Measurements from ENCODE around the gene CDPF1. TPM values are rescaled to one million over a fixed set of nuclear protein-coding genes. Genes with fewer than 3 reads are reported as not detected.
"Not testable (repeated sequence)": the region's sequence is repeated elsewhere in the genome, so short reads cannot be mapped to it uniquely, and the experiment has no call there.

Gene CDPF1
- polyA plus RNA-seq, 1 donor (not counting 4 experiments of a cell fraction or from before 2014, with no cell fraction given) = 5.9 TPM

DNA sequence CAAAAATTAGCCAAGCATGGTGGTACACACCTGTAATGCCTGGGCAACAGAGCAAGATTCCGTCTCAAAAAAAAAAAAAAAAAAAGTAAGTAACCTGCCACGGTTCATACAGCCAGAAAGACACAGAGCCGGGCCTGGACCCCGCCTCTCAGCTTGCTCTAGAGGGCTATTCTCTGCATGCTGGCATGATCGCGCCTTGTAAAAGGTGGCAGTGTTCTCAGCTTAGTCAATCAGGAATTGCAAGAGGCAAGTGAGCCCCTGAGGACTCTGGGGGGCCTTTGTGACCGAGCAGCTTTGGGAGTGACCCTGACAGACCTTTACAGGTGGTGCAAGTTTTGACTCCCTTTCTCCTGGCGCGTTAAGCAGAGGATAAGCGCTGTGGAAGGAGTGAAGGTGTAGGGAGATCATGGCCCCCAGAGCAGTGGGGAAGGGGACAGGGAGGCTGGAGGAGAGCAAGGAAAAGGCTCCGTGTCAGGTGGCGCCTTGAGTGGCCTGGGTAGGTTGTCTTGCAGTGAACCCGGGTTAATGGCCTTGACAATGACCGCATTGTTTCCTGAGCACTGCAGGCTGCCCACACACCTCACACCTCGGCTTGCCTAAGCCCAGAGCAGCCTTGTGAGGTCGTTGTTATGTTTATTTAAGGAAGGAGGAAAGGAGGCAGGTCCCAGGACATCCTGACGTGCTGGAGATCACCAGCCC, 48.9 kb downstream of the CDPF1 start:
- FAIRE-seq = no peak

DNA sequence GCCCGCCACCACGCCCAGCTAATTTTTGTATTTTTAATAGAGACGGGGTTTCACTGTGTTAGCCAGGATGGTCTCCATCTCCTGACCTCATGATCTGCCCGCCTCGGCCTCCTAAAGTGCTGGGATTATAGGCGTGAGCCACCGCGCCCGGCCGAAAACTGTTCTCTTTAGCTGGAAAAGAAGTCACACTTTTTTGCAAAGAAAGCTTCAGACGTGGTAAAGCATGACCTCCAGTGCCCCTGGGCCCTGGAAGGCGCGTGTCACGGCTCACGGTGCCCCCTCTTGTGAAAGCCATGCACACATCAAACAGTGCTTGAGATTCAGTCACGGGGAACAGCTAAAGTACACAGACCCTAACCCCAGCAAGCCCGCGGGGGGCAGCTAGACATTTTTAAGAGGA, 51.3 kb downstream of the CDPF1 start:
- H3K36me3 ChIP-seq (ENCODE audit: control insufficient read depth in 2 of 2, extremely low read depth in 1 of 2, insufficient read depth in 2 of 2, low read length in 2 of 2) = not testable (repeated sequence)

More for the DNA sequence above, 48.9 kb downstream of the CDPF1 start:
- H2AFZ ChIP-seq (ENCODE audit: control insufficient read depth, low read length) = no peak overlapping the region
- H3K9me1 ChIP-seq (ENCODE audit: control insufficient read depth, extremely low read depth, insufficient read depth, low read length) = no peaks in the 10 kb centered on the region
- no peak overlapping the region for H3K4me2 ChIP-seq (ENCODE audit: control insufficient read depth, extremely low read depth, insufficient read depth, low read depth, low read length)
- H3K4me1 ChIP-seq (ENCODE audit: control insufficient read depth, extremely low read depth, insufficient read depth, low read length) = no peaks in the 10 kb centered on the region
- no peaks in the 10 kb centered on the region for H3K79me2 ChIP-seq (ENCODE audit: control insufficient read depth, insufficient read depth, low read length)
- TF ChIP-seq CTCF (optimal IDR thresholded peaks at IDR 0.05 in 1 of 3, IDR thresholded peaks at IDR 0.05 in 1 of 3, conservative IDR thresholded peaks at IDR 0.05 in 1 of 3; ENCODE audit: extremely low read depth in 1 of 3, insufficient read depth in 2 of 3, low read length in 3 of 3) = no peak
- TF ChIP-seq EZH2 (IDR thresholded peaks at IDR 0.05; ENCODE audit: low read length) = no peak
- no peak overlapping the region for H3K4me3 ChIP-seq (ENCODE audit: control insufficient read depth in 2 of 3, extremely low read depth in 1 of 3, insufficient read depth in 2 of 3, low read depth in 1 of 3, low read length in 3 of 3)
- H3K27me3 ChIP-seq (ENCODE audit: control insufficient read depth, extremely low read depth, insufficient read depth, low read length) = no peaks in the 10 kb centered on the region
- no peak overlapping the region for H3K9ac ChIP-seq (ENCODE audit: control insufficient read depth, extremely low read depth, insufficient read depth, low read length)
- no peaks in the 10 kb centered on the region for H4K20me1 ChIP-seq (ENCODE audit: control insufficient read depth, extremely low read depth, insufficient read depth, low read length)
- H3K9me3 ChIP-seq (ENCODE audit: control insufficient read depth, low read depth, low read length) = no peaks in the 10 kb centered on the region
- no peak overlapping the region for H3K27ac ChIP-seq (ENCODE audit: control insufficient read depth, insufficient read depth, low read length)
- peaks cover 2 to 5% of the 10 kb centered on the region in 2 experiments for H3K36me3 ChIP-seq (ENCODE audit: control insufficient read depth in 2 of 2, extremely low read depth in 1 of 2, insufficient read depth in 2 of 2, low read length in 2 of 2)
- dilution Hi-C loops (cut with MboI; ENCODE audit: extremely low pct_ligation_motif_present, low sequenced_read_pairs) = no loop called here
- DNase-seq (ENCODE audit: low read depth, low spot score) = no peak

DNA sequence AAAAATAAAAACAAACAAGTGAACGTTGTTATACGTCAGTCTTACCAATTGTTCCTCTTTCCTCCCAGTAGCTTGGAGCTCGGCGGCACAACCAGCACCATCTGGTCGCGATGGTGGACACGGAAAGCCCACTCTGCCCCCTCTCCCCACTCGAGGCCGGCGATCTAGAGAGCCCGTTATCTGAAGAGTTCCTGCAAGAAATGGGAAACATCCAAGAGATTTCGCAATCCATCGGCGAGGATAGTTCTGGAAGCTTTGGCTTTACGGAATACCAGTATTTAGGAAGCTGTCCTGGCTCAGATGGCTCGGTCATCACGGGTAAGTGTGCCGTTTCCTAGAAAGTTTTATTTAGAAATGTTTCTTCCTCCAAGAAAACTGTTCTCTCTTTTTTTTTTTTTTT, 51.8 kb downstream of the CDPF1 start:
- DNase-seq (ENCODE audit: low read depth, low spot score) (no peak), FAIRE-seq (no peak)
- Histone ChIP-seq H3K4me3 (ENCODE audit: control insufficient read depth in 2 of 3, extremely low read depth in 1 of 3, insufficient read depth in 2 of 3, low read depth in 1 of 3, low read length in 3 of 3) (no peak overlapping the region), H4K20me1 (ENCODE audit: control insufficient read depth, extremely low read depth, insufficient read depth, low read length) (no peaks in the 10 kb centered on the region), H3K4me2 (ENCODE audit: control insufficient read depth, extremely low read depth, insufficient read depth, low read depth, low read length) (no peak overlapping the region), H3K9me1 (ENCODE audit: control insufficient read depth, extremely low read depth, insufficient read depth, low read length) (no peaks in the 10 kb centered on the region), H3K4me1 (ENCODE audit: control insufficient read depth, extremely low read depth, insufficient read depth, low read length) (no peaks in the 10 kb centered on the region), H3K9ac (ENCODE audit: control insufficient read depth, extremely low read depth, insufficient read depth, low read length) (no peak overlapping the region), H3K27me3 (ENCODE audit: control insufficient read depth, extremely low read depth, insufficient read depth, low read length) (no peaks in the 10 kb centered on the region), H3K79me2 (ENCODE audit: control insufficient read depth, insufficient read depth, low read length) (no peaks in the 10 kb centered on the region), H2AFZ (ENCODE audit: control insufficient read depth, low read length) (no peak overlapping the region), H3K27ac (ENCODE audit: control insufficient read depth, insufficient read depth, low read length) (no peak overlapping the region), H3K9me3 (ENCODE audit: control insufficient read depth, low read depth, low read length) (no peaks in the 10 kb centered on the region), H3K36me3 (ENCODE audit: control insufficient read depth in 2 of 2, extremely low read depth in 1 of 2, insufficient read depth in 2 of 2, low read length in 2 of 2) (peaks cover 0 to under 1% of the 10 kb centered on the region in 2 experiments)
- TF ChIP-seq EZH2 (IDR thresholded peaks at IDR 0.05; ENCODE audit: low read length) = no peak
- no peak for TF ChIP-seq CTCF (optimal IDR thresholded peaks at IDR 0.05 in 1 of 3, IDR thresholded peaks at IDR 0.05 in 1 of 3, conservative IDR thresholded peaks at IDR 0.05 in 1 of 3; ENCODE audit: extremely low read depth in 1 of 3, insufficient read depth in 2 of 3, low read length in 3 of 3)
- dilution Hi-C loops (cut with MboI; ENCODE audit: extremely low pct_ligation_motif_present, low sequenced_read_pairs) = no loop called here

More for the DNA sequence above, 51.3 kb downstream of the CDPF1 start:
- H3K27ac ChIP-seq (ENCODE audit: control insufficient read depth, insufficient read depth, low read length); H4K20me1 ChIP-seq (ENCODE audit: control insufficient read depth, extremely low read depth, insufficient read depth, low read length); H2AFZ ChIP-seq (ENCODE audit: control insufficient read depth, low read length); dilution Hi-C loops (cut with MboI; ENCODE audit: extremely low pct_ligation_motif_present, low sequenced_read_pairs); H3K4me1 ChIP-seq (ENCODE audit: control insufficient read depth, extremely low read depth, insufficient read depth, low read length); H3K9me3 ChIP-seq (ENCODE audit: control insufficient read depth, low read depth, low read length); H3K4me3 ChIP-seq (ENCODE audit: control insufficient read depth in 2 of 3, extremely low read depth in 1 of 3, insufficient read depth in 2 of 3, low read depth in 1 of 3, low read length in 3 of 3); H3K9ac ChIP-seq (ENCODE audit: control insufficient read depth, extremely low read depth, insufficient read depth, low read length); DNase-seq (ENCODE audit: low read depth, low spot score); H3K4me2 ChIP-seq (ENCODE audit: control insufficient read depth, extremely low read depth, insufficient read depth, low read depth, low read length); H3K79me2 ChIP-seq (ENCODE audit: control insufficient read depth, insufficient read depth, low read length); FAIRE-seq; H3K9me1 ChIP-seq (ENCODE audit: control insufficient read depth, extremely low read depth, insufficient read depth, low read length); H3K27me3 ChIP-seq (ENCODE audit: control insufficient read depth, extremely low read depth, insufficient read depth, low read length): not testable (repeated sequence)

All from keratinocyte (primary cell).